AG04449 (cell line): ENCODE data around the gene EXO1.

Source experiments
- CTCF ChIA-PET: fragments of 350-600 bp; formaldehyde crosslinking; extraction: SDS; loops from one replicate; lab custom pipeline; 2021; ENCODE audit warnings: antibody characterized with exemption; lab: Yijun Ruan, JAX
- POLR2A ChIA-PET: fragments of 400-600, 350-600 bp; formaldehyde crosslinking; extraction: SDS; loops from one replicate; lab custom pipeline; 2020; ENCODE audit warnings: antibody characterized with exemption, inconsistent platforms; lab: Yijun Ruan, JAX
- DNase-seq: peaks from one replicate; pipeline ENCODE4 v3.0.0-alpha.2; 2010; ENCODE audit warnings: low read depth, low spot score
- H3K4me3 ChIP-seq: 2 replicates; pipeline ENCODE4 v1.5.1; 2011; ENCODE audit warnings: low read depth, mild to moderate bottlenecking, control low read depth, low read length
- TF ChIP-seq, protein P1 (sequence below): IDR thresholded peaks from one replicate; pipeline ENCODE4 v1.5.1; 2011; ENCODE audit warnings: mild to moderate bottlenecking, moderate library complexity, low read length, control low read depth, inconsistent platforms; ENCODE audit not compliant: insufficient read depth; ENCODE audit errors: missing control alignments

Gene EXO1

DNA sequence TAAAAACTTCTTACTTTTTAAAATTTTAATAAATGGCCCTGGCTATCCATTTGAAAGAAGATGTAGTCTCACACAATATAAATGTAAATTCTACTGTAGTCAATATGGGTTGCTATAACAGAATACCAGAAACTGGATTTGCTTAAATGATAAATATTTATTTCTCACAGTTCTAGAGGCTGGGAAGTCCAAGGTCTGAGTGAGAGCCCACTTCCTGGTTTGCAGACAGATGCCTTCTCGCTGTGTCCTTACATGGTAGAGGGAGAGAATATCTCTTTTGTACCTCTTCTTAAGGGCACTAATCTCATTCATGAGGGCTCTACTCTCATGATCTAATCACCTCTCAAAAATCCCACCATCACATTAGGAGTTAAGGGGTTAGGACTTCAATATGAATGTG lies 35.2 kb downstream of the EXO1 start:
- ChIA-PET CTCF (no interaction called here), POLR2A (no interaction called here)
- DNase-seq, result no peak
- no peak overlapping the region for H3K4me3 ChIP-seq
- TF ChIP-seq, protein P1, sequence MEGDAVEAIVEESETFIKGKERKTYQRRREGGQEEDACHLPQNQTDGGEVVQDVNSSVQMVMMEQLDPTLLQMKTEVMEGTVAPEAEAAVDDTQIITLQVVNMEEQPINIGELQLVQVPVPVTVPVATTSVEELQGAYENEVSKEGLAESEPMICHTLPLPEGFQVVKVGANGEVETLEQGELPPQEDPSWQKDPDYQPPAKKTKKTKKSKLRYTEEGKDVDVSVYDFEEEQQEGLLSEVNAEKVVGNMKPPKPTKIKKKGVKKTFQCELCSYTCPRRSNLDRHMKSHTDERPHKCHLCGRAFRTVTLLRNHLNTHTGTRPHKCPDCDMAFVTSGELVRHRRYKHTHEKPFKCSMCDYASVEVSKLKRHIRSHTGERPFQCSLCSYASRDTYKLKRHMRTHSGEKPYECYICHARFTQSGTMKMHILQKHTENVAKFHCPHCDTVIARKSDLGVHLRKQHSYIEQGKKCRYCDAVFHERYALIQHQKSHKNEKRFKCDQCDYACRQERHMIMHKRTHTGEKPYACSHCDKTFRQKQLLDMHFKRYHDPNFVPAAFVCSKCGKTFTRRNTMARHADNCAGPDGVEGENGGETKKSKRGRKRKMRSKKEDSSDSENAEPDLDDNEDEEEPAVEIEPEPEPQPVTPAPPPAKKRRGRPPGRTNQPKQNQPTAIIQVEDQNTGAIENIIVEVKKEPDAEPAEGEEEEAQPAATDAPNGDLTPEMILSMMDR, result no peak

DNA sequence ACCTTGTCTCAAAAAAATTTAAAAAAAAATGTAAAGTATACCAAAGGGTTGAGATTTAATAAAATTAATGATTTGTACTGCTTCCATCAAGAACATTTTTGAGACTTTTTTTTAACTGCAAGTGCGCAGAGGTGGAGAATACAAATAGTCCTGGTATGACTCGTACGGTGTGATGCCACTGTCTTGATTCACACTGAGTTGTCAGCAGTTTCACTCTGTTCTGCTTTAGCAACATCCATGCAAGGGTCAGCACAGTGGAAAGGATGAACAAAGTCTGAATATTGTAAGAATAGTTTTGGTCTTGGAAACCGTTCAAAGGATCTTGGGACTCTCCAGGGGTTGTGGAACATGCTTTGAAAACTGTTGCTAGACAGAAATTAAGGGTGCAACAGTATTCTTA lies 40.2 kb downstream of the EXO1 start:
- POLR2A ChIA-PET, result no interaction called here
- TF ChIP-seq, protein P1, result no peak
- no peak for DNase-seq
- CTCF ChIA-PET, result interaction anchor here (1.0 to 1.5 kb wide), 3 partner anchors 98 to 277 kb away, joined by 3 to 5 read pairs (median 3); partner anchors contain the start of gene MAP1LC3C
- H3K4me3 ChIP-seq, result no peak overlapping the region

DNA sequence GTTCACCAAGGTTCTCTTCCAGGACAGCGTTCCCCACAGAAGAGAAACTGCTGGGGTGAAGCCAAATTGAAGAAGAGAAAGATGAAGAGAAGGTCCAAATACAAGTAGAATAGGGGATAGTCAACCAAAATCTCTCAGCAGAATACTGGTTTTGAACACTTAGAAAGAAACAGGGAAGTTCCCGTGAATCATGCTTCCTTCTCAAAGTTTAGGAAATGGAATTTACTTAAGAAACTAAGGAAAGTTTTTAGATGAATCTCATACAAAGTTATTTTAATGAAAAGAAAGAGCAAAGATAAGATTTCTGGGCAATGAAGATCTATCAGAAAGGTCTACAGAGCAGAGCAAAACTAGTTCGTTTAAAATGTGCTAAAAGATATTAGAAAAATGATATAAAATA lies 43.3 kb downstream of the EXO1 start:
- DNase-seq, result no peak
- CTCF ChIA-PET, result interaction anchor here (1.1 to 1.9 kb wide), 3 partner anchors 94 to 281 kb away, joined by 3 to 8 read pairs (median 4); partner anchors contain the start of gene MAP1LC3C
- H3K4me3 ChIP-seq, result no peak overlapping the region
- TF ChIP-seq, protein P1, result no peak
- POLR2A ChIA-PET, result no interaction called here

DNA sequence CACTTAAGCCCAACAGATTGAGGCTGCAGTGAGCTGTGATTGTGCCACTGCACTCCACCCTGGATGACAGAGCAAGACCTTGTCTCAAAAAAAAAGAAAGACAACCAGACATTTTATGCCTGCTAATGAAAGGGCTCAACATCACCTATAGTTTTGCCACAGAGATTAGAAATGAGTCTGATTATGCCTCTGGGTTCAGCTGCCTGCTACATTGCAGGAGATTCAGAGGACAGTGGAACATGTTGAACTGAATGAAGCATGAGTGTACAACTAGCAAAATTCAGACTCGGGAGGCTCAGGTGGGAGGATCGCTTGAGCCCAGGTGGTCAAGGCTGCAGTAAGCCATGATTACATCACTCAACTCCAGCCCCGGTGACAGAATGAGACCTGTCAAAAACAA lies 46.0 kb downstream of the EXO1 start:
- no peak for DNase-seq
- H3K4me3 ChIP-seq, result no peak overlapping the region
- ChIA-PET POLR2A (no interaction called here), CTCF (interaction anchor here (1.3 to 3.9 kb wide), 2 partner anchors 92 to 283 kb away, joined by 3 to 32 read pairs; no protein-coding TSS in a partner anchor)
- TF ChIP-seq, protein P1, result no peak

DNA sequence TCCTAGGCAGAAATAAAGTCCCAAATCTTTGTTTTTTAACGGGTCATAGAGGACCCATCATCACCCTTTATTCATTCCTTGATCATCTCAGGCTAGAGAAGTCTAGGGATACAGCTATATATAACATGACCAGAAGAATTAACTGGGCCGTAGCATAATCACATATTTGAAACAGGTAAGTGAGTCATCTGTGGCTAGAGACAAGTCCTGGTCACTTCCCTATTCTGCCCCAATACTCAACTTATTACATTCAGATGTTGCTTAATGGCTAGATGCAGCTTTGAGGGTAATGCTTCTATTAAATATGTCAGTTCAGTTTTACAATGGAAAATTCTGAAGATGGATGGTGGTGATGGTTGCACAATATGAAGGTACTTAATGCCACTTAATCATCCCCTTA lies 47.0 kb downstream of the EXO1 start:
- POLR2A ChIA-PET, result no interaction called here
- CTCF ChIA-PET, result interaction anchor here (0.6 to 5.3 kb wide), 4 partner anchors 10 to 103 kb away, joined by 3 to 73 read pairs (median 20); partner anchors contain the start of gene MAP1LC3C
- H3K4me3 ChIP-seq, result no peak overlapping the region
- TF ChIP-seq, protein P1, result no peak
- no peak for DNase-seq

DNA sequence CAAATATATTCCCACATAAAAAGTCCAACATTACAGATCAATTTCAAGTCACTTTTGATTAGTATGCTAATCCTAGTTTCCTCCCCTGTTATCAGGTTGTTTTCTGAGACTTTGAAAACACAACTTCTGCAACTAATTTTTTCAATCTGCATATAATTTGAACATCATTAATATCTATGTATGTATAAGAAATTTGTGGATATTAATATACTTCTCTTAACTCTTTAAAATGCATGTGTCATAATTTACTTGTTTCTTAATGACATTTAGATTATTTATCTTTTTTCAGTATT lies 48.6 kb downstream of the EXO1 start:
- CTCF ChIA-PET, result interaction anchor here (1.0 to 5.3 kb wide), 14 partner anchors 11 to 305 kb away, joined by 3 to 73 read pairs (median 4); partner anchors contain the start of gene MAP1LC3C
- POLR2A ChIA-PET, result no interaction called here
- no peak overlapping the region for H3K4me3 ChIP-seq
- TF ChIP-seq, protein P1, result no peak
- no peak for DNase-seq
